Esophagus squamous epithelium (tissue), 4 donors: ENCODE measurements around the gene VAV2.

Experiments
- CTCF ChIP-seq, 6 experiments: fragments of 450-650 bp in 4 of 6; fragments of 200-600 bp in 2 of 6; sonication (generic) in 2 of 6; IDR thresholded peaks; one replicate each; pipeline ENCODE4 v1.5.1; 2016 to 2019; ENCODE audit warnings: antibody characterized with exemption in 6 of 6, mild to moderate bottlenecking in 4 of 6, moderate library complexity in 4 of 6
- POLR2A ChIP-seq, 4 donors: fragments of 450-650 bp; IDR thresholded peaks; one replicate each; pipeline ENCODE4 v1.6.1; 2017; ENCODE audit warnings: antibody characterized with exemption in 4 of 4, mild to moderate bottlenecking in 4 of 4, moderate library complexity in 3 of 4

GRCh38 chr9:133980864-133981588 lies 11.1 kb downstream of the VAV2 start:
- TF ChIP-seq CTCF (IDR thresholded peaks at IDR 0.05) (no peak), POLR2A (IDR thresholded peaks at IDR 0.05) (no peak)
